NB4 (cell line): ENCODE results near the gene LRRC2.
"Not testable (repeated sequence)": the region's sequence is repeated elsewhere in the genome, so short reads cannot be mapped to it uniquely, and the experiment has no call there.

Source experiments
- DNase-seq: peaks from one replicate; pipeline ENCODE4 v3.0.0; 2010; ENCODE audit warnings: low read depth
- H3K4me3 ChIP-seq: one replicate; pipeline ENCODE4 v1.5.1; 2011; ENCODE audit warnings: mild to moderate bottlenecking, low read depth, low read length, moderate library complexity
- MYC ChIP-seq: IDR thresholded peaks from 2 replicates; pipeline ENCODE4 v1.6.1; 2011; ENCODE audit warnings: low read depth, low read length
- POLR2A ChIP-seq: IDR thresholded peaks from 2 replicates; pipeline ENCODE4 v1.6.1; 2011; ENCODE audit warnings: mild to moderate bottlenecking; ENCODE audit not compliant: insufficient read length; ENCODE audit errors: extremely low read depth
- TF ChIP-seq, protein P1 (sequence below): IDR thresholded peaks from one replicate; pipeline ENCODE4 v1.5.1; 2012; ENCODE audit warnings: low read depth, low read length
- TF ChIP-seq, protein P2 (sequence below): IDR thresholded peaks from 2 replicates; pipeline ENCODE4 v1.6.1; 2011; ENCODE audit warnings: low read depth, low read length

The LRRC2 gene

DNA sequence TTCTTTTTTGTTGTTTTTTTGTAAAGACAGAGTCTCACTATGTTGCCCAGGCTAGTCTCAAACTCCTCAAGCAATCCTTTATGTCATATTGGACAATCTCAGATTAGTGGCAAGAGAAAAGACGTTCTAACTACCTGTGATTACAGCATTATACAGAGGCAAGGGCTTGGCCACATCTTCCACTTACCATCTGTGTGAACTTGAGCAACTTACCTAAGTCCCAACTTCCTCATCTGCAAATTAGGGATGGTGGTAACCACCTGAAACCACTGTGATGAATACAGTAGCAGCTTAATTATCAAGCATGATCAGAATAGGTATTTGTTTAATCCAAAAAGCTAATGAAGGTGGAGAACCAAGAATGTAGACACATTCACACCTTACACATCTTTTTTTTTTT lies 16.1 kb downstream of the LRRC2 start:
- TF ChIP-seq, protein P1, sequence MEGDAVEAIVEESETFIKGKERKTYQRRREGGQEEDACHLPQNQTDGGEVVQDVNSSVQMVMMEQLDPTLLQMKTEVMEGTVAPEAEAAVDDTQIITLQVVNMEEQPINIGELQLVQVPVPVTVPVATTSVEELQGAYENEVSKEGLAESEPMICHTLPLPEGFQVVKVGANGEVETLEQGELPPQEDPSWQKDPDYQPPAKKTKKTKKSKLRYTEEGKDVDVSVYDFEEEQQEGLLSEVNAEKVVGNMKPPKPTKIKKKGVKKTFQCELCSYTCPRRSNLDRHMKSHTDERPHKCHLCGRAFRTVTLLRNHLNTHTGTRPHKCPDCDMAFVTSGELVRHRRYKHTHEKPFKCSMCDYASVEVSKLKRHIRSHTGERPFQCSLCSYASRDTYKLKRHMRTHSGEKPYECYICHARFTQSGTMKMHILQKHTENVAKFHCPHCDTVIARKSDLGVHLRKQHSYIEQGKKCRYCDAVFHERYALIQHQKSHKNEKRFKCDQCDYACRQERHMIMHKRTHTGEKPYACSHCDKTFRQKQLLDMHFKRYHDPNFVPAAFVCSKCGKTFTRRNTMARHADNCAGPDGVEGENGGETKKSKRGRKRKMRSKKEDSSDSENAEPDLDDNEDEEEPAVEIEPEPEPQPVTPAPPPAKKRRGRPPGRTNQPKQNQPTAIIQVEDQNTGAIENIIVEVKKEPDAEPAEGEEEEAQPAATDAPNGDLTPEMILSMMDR, result no peak
- TF ChIP-seq MYC (no peak), POLR2A (no peak)
- TF ChIP-seq, protein P2, sequence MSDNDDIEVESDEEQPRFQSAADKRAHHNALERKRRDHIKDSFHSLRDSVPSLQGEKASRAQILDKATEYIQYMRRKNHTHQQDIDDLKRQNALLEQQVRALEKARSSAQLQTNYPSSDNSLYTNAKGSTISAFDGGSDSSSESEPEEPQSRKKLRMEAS, result no peak
- H3K4me3 ChIP-seq, result no peak overlapping the region
- DNase-seq, result no peak

DNA sequence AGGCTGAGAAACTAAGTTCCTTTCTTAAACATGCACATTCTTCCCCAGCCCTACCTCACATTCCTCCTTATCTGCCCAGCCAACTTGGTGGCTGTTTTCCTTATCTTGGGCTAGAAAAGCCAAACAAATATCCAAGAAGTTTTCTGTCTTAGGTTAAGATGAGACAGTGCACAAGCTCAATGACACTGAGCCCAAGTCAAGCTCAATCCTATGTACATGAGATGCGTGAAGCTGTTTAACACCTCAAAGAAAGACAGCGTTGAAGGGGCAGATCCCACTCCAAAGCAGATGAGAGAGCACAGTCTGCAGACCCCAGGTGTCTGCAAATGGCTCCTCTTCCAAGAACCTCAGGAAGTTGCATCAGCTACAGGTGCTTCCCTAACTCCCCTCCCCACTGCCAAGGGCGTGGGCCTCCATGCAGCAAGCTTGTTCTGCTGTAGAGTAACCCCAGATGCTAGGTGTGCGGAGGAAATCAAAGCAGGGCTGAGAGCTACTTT lies 16.6 kb downstream of the LRRC2 start:
- no peak for DNase-seq
- H3K4me3 ChIP-seq, result no peak overlapping the region
- TF ChIP-seq POLR2A (no peak), MYC (no peak)

DNA sequence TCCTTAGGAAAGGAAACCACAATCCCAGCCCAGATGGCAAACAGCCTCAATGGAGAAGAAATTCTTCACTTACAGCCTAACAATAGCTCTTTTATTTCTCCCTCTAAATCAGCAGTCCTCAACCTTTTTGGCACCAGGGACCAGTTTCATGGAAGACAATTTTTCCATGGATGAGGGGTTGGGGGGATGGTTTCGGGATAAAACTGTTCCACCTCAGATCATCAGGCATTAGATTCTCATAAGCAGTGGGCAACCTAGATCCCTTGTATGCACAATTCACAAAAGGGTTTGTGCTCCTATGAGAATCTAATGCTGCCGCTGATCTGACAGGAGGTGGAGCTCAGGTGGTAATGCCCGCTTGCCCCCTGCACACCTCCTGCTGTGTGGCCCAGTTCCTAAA lies 17.5 kb downstream of the LRRC2 start:
- not testable (repeated sequence) for H3K4me3 ChIP-seq, DNase-seq

DNA sequence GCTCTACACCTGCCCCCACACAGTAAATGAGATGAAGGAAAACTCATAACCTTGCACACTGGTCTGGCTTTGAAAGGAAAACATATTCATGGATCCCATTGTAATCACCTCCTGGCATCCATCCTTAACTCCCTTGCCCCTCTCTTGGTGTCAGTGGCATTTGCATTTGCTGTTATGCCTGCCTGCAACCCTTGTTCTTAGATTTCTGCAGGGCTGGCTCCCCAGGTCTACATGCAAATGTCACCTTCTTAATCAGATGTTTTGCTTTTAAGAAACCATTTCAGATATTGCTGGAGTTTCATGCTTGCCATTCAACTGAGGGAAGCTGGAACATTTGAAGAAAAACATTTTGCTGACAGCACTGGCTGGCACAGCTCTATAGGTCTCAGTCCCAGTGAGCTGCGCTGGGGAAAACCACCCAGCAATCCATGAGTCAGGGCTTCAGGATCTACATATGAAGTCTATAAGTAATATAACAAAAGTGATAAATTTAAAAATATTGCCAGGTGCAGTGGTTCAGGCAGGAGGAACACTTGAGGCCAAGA lies 19.1 kb downstream of the LRRC2 start:
- no peak overlapping the region for H3K4me3 ChIP-seq
- TF ChIP-seq, protein P1, result no peak
- TF ChIP-seq MYC (no peak), POLR2A (no peak)
- TF ChIP-seq, protein P2, result no peak
- DNase-seq, result no peak

DNA sequence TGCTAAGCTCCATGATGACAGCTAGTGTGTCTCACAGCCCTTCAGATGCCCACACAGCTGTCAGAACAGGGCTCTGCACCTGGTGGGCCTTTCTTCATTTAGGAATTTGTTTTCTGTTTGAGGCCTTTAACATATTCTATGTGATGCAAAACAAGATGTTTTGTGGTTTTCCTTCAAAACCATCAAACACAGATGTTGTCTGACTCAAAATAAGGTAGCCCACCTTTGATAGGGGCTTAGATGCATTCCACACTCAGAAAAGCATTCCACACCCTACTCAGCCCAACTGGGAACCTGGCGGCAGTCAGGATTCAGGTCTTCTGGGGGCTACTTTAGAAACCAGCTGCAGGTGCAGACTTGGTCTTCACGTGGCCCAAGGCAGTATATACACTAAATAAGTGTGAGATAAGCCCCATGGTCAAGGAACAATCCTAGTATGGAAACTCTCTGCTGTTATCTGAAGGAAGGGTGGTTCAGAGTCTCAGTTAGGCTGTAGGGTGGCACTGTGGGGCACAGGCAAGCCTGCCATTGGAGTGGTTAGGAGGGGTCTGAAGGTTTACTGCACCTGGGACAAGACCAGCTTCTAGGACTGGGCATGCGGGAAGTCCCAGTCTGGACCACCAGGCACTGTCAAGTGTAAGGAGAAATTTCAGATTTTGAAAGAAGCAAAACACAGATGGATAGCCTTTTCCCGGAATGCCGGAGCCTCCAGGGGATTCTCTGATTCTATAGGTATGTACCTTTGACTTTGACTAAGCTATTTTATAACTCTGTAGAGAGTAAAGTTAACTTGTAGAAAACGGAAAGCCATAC lies 20.1 kb downstream of the LRRC2 start:
- no peak for DNase-seq
- H3K4me3 ChIP-seq, result no peak overlapping the region
- TF ChIP-seq, protein P2, result no peak
- no peak for TF ChIP-seq MYC
- TF ChIP-seq, protein P1, result no peak
- TF ChIP-seq POLR2A, result no peak

DNA sequence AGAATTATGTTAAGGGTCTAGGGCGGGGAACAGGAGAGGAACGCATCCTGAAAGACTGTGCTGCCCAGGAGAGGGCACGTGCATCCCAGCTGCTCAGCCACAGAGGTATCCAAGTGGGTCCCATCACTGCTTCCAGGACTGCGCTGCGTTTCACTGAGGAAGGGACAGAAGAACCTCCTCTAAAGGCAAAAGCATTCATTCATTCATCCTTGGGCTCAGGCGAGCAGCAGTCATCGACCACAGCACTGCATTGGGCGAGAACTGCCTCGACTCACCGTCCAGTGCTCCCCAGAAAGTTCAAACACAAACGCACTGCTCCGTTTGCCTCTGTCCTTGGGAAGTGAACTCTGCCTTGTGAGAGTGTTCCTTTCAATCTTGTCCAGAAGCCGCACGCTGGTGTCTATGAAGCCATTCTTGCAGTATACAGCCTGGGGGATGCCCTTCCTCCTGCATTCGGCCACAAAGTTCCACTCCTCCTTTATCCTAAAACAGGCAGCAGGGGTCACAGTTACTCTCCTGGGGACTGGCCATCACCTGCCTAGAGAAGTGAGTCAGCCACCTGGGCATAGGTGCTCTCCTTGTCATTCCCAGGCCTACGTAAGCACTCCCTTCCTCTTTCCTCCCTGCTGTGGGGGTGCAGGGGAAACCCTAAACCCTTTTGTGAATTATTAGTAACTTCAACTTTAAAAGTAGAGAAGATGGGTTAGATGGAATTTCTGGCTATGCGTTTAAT lies 21.2 kb downstream of the LRRC2 start:
- DNase-seq, result no peak
- no peak overlapping the region for H3K4me3 ChIP-seq
- TF ChIP-seq POLR2A (no peak), MYC (no peak)
- TF ChIP-seq, protein P1, result no peak
- TF ChIP-seq, protein P2, result no peak
